IgD-negative memory B cell (primary cell): ENCODE data around the gene TIE1. TPM values are rescaled to one million over a fixed set of nuclear protein-coding genes. Genes with fewer than 3 reads are reported as not detected.
"Not testable (repeated sequence)": the region's sequence is repeated elsewhere in the genome, so short reads cannot be mapped to it uniquely, and the experiment has no call there.

Experiments
- H3K27ac Mint-ChIP-seq, 3 donors: one replicate each; pipeline ENCODE4 v1.8.0; 2020 to 2022; ENCODE audit warnings: mild to moderate bottlenecking in 3 of 3, mixed read lengths in 3 of 3, moderate library complexity in 1 of 3
- H3K27me3 Mint-ChIP-seq: one replicate; pipeline ENCODE4 v1.8.0; 2021; ENCODE audit warnings: mixed read lengths
- H3K36me3 Mint-ChIP-seq: one replicate; pipeline ENCODE4 v1.8.0; 2020; ENCODE audit warnings: mild to moderate bottlenecking, mixed read lengths
- H3K4me1 Mint-ChIP-seq, 3 donors: one replicate each; pipeline ENCODE4 v1.8.0; 2020 to 2022; ENCODE audit warnings: mixed read lengths in 3 of 3, mild to moderate bottlenecking in 1 of 3
- H3K4me3 Mint-ChIP-seq, 4 donors: one replicate each; pipeline ENCODE4 v1.8.0; 2020 to 2022; ENCODE audit warnings: mild to moderate bottlenecking in 4 of 4, mixed read lengths in 4 of 4, moderate library complexity in 3 of 4
- H3K9me3 Mint-ChIP-seq, 3 donors: one replicate each; pipeline ENCODE4 v1.8.0; 2020 to 2021; ENCODE audit warnings: mixed read lengths in 3 of 3, mild to moderate bottlenecking in 1 of 3
- polyA plus RNA-seq: library from polyadenylated mRNA; unstranded; fragments of 300-500 nt; fragmentation: Illumina TruSeq; gene quantifications from one replicate; pipeline ENCODE4 v1.2.3, GENCODE V29; 2021

Gene TIE1
- polyA plus RNA-seq, 1 donor from 2014 or later = not detected

DNA sequence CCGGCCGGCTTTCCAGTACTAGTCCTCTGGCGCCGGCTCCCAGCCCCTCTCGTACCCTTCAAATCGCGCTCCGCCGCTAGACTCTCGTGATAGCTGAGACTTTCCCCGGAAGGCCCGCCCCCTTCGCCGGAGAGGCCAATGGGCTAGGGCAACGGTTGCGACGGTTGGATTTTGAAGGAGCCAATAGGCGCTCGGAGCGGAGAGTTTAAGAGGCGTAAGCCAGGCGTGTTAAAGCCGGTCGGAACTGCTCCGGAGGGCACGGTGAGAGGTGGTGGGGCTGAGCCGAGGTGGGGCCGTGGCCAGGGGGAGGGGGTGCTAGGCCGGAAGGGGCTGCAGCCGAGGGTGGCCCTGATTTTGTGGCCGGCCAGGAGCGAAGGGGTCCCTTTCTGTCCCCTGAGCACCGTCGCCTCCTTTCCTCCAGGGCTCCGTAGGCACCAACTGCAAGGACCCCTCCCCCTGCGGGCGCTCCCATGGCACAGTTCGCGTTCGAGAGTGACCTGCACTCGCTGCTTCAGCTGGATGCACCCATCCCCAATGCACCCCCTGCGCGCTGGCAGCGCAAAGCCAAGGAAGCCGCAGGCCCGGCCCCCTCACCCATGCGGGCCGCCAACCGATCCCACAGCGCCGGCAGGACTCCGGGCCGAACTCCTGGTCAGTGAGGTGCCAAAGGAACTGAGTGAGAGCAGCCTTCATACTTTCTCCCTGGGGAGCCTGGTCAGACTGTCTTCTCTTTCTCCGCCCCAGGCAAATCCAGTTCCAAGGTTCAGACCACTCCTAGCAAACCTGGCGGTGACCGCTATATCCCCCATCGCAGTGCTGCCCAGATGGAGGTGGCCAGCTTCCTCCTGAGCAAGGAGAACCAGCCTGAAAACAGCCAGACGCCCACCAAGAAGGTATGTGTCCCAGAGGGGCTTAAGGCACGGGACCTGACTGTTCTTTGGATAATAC is 58.2 kb downstream of the TIE1 start, which contains the start of gene CDC20:
TSS of gene CDC20 (plus strand) at position 236 of the 948 bp plus-strand sequence. CDS start at position 471, 235 bp downstream.
- Mint-ChIP-seq H3K36me3 (peaks cover 4% of the 10 kb centered on the region), H3K27ac (peak within 1 kb of the TSS; percentile 62 to 91 (median 81)), H3K4me1 (peaks cover 10 to 12% (median 11%) of the 10 kb centered on the region in 3 donors), H3K9me3 (no peaks in the 10 kb centered on the region), H3K4me3 (peak within 1 kb of the TSS; percentile 87 to 97 (median 90)), H3K27me3 (no peaks in the 10 kb centered on the region)

DNA sequence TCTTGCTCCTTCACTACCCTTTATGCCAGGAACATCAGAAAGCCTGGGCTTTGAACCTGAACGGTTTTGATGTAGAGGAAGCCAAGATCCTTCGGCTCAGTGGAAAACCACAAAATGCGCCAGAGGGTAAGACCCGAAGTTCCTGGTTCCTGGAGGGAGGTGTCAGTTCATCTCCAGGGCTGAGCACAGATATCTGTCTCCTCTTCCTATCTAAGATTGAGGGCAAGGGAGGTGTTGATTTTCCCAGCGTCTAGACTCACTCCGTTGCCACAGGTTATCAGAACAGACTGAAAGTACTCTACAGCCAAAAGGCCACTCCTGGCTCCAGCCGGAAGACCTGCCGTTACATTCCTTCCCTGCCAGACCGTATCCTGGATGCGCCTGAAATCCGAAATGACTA is 58.9 kb downstream of the TIE1 start:
- no peaks in the 10 kb centered on the region for H3K9me3 Mint-ChIP-seq
- H3K4me1 Mint-ChIP-seq = peaks cover 10 to 12% (median 11%) of the 10 kb centered on the region in 3 donors
- no peaks in the 10 kb centered on the region for H3K27me3 Mint-ChIP-seq
- peak overlapping the region in 3 of 4 donors; percentile 56 to 93 (median 83) for H3K4me3 Mint-ChIP-seq
- peaks cover 4% of the 10 kb centered on the region for H3K36me3 Mint-ChIP-seq
- peak overlapping the region in 1 of 3 donors; percentile 61 for H3K27ac Mint-ChIP-seq

DNA sequence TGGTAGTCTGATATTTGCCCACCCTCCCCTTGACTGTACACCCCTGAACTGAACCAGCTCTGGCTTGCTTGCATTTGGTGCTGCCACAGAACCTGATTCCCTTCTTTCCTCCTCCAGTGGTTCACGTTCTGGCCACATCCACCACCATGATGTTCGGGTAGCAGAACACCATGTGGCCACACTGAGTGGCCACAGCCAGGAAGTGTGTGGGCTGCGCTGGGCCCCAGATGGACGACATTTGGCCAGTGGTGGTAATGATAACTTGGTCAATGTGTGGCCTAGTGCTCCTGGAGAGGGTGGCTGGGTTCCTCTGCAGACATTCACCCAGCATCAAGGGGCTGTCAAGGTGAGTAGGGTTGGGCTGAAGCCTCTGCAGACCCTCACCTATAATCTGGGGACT is 59.8 kb downstream of the TIE1 start:
- Mint-ChIP-seq H3K27ac (no peak overlapping the region), H3K4me3 (peak overlapping the region in 3 of 4 donors; percentile 54 to 63 (median 59)), H3K4me1 (peaks cover 13 to 15% (median 14%) of the 10 kb centered on the region in 3 donors), H3K9me3 (no peaks in the 10 kb centered on the region), H3K27me3 (no peaks in the 10 kb centered on the region), H3K36me3 (peaks cover 4% of the 10 kb centered on the region)

DNA sequence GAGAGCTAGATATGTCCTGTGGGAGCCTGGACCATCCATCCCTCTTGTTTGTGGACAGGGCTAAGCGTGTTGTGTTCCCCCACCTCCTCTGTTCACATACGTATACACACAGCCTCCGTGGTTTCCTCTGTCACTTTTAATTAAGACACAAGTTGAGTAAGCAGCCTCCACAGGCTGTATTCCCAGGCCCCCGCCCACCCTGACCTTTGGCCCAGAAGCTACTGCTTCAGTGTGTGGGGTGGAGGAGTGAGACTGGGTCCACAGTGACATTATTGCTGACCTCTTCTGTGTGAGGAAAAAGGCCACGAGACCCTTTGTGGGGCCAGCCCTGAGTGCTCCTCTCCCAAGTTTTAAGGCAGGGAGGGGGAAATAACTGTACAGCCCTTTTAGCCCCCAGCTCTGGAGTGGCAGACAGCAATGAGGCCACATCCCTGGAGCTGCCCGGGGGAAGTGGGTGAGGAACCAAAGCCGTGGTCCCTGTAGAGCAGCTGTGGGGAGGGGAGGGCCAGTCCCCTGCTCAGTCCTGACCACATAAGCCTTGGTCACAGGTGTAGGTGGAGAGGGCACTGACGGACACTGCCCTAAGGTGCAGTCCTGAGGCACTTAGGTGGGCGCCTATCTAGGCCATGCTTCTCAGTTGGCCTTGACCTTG is 62.6 kb downstream of the TIE1 start:
- Mint-ChIP-seq H3K4me1 (peaks cover 12 to 17% (median 14%) of the 10 kb centered on the region in 3 donors), H3K27ac (peak overlapping the region in 2 of 3 donors; percentile 47 to 52)

DNA sequence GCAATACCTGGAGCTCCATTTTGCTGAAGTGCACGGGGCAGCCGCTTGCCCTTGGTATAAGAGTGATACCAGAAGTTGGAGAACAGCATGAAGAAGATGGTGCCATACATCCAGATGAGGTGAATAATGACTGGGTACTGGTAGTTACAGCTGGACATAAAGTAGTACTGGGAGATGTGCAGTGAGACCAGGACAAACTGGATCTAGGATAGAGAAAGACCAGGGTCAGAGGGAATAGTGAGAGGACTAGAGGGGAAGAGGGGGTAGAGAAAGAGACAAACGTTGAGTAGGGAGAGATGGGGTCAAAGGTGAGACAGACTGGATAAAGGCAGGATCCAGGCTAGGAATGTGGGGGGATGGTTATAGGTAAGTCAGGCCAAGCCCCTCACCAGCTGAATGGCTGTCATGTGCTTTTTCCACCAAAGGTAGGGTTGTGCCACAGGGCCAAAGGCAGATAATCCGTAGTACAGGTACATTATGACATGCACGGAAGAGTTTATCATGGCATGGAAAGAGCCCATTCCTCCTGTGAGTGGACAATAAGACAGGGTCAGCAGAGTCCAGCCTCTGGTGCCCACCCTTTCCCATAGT is 63.2 kb downstream of the TIE1 start:
- Mint-ChIP-seq H3K9me3 (no peaks in the 10 kb centered on the region), H3K36me3 (no peaks in the 10 kb centered on the region)

More for the DNA sequence above, 62.6 kb downstream of the TIE1 start:
- H3K9me3 Mint-ChIP-seq = no peaks in the 10 kb centered on the region
- H3K4me3 Mint-ChIP-seq = peak overlapping the region in 1 of 4 donors; percentile 68
- H3K27me3 Mint-ChIP-seq = no peaks in the 10 kb centered on the region
- peaks cover under 1% of the 10 kb centered on the region for H3K36me3 Mint-ChIP-seq

DNA sequence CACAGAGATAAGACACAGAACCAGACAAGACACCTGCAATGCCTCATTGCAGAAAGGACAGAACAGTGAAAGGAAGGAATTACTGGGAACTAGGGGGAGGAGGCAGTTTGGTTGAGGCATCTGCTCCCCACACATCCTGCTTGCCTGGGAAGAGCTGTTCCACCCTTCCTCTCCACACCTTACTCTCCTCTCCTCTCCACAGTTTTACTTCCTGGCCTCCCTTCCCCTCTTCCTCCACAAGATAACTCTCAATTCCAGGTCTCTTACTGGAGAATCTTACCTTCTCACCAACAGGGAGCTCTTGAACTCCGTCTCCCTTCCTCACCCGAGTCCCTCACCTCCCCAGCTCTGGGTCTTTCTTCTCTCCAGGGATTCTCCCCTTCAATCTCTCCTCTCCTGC is 64.9 kb downstream of the TIE1 start:
- Mint-ChIP-seq H3K4me1 (peaks cover 14 to 23% (median 16%) of the 10 kb centered on the region in 3 donors), H3K27me3 (no peaks in the 10 kb centered on the region), H3K9me3 (no peaks in the 10 kb centered on the region), H3K36me3 (no peaks in the 10 kb centered on the region), H3K27ac (peak overlapping the region in 2 of 3 donors; percentile 27 to 89), H3K4me3 (peak overlapping the region; percentile 53 to 95 (median 78))

More for the DNA sequence above, 63.2 kb downstream of the TIE1 start:
- no peaks in the 10 kb centered on the region for H3K27me3 Mint-ChIP-seq
- H3K27ac Mint-ChIP-seq = peak overlapping the region in 1 of 3 donors; percentile 52
- H3K4me3 Mint-ChIP-seq = peak overlapping the region in 2 of 4 donors; percentile 68 to 75
- peaks cover 10 to 23% (median 16%) of the 10 kb centered on the region in 3 donors for H3K4me1 Mint-ChIP-seq

DNA sequence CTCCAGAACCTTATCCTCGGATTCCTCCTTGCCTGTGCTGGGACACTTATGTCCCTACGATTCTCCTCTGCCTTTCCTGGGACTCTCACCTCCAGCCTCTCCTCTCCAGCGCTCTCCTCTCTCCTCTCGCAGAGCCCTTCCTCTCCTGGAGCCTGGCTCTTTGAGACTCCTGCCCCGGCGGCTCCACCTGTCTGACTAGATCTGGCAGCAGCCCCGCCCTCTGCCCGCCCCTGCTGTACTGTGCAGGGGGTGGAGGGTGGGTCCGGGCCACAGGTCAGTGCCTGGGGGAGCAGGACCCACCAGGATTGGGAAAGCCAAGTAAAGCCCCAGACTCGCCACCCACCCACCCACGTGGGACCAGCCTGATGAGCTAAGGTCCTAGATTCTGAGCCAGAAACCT is 65.4 kb downstream of the TIE1 start:
- no peaks in the 10 kb centered on the region for H3K36me3 Mint-ChIP-seq
- H3K4me1 Mint-ChIP-seq = peaks cover 19 to 24% (median 21%) of the 10 kb centered on the region in 3 donors
- H3K27me3 Mint-ChIP-seq = no peaks in the 10 kb centered on the region
- no peaks in the 10 kb centered on the region for H3K9me3 Mint-ChIP-seq
- H3K4me3 Mint-ChIP-seq = peak overlapping the region; percentile 88 to 95 (median 93)
- peak overlapping the region in 2 of 3 donors; percentile 87 to 89 for H3K27ac Mint-ChIP-seq

DNA sequence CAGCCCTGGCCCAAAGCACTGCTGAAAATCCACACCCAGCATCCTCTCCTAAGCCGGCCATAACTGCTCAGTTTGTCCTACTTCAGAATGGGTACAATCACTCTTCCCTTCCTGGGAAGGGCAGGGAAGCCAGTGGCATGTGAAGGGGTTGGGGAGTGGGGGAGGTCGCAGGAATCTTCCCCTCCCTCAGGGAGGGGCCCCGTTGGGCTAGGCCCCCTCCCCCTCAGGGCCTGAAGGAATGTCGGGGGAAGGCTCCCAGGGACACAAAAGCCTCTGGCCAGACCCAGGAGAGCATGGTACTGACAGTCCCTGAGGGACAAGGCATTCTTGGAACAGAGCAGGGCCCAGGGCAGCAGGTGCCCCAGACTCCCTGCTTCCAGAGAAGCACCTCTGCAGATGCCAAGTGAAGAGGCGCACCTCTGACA is 65.8 kb downstream of the TIE1 start:
- Mint-ChIP-seq H3K27ac (peak overlapping the region; percentile 87 to 94 (median 89)), H3K4me1 (peaks cover 23 to 24% (median 23%) of the 10 kb centered on the region in 3 donors), H3K36me3 (no peaks in the 10 kb centered on the region), H3K4me3 (peak overlapping the region; percentile 88 to 95 (median 93)), H3K9me3 (no peaks in the 10 kb centered on the region), H3K27me3 (no peaks in the 10 kb centered on the region)

DNA sequence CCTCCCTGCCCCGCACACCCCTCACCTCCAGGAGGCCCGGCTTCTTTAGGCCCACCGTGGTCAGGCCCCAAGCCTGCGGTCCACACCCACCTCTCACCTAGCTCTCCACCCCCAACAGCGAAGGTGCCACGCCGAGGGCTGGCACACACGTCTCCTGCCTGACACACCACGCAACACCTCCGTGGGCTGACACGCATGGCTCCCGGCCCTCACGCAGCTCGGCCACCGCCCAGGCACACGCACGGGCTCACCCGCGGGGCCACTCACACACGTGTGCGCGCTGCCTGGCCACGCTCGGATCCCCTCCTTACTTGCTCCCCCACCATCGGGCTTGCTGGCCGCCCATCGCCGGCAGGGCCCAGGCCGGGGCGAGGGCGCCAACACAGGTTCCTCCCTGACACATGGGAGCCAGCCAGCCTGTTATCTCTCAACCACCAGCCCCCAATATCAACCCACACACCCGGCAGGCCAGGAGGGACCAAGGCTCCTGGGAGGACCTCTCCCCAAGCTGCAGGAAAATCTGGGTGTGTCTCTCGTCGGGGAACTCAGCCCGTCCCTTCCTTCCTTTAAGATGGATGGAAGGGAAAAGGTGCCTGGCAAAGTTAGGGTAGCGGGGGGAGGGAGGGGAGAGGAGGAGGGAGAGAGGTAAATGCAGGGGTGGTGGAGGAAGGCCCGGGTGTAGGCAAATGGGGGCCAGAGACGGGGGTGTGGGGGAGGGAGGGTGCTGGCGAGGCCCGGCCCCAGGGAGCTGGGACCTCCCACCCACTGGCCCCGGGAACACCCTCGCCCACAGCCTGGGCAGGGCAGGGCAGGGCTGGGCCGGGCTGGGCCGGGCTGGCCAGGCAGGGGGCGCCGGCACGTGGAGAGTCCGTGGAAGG is 66.5 kb downstream of the TIE1 start:
- no peaks in the 10 kb centered on the region for H3K36me3 Mint-ChIP-seq
- H3K27me3 Mint-ChIP-seq = no peaks in the 10 kb centered on the region

DNA sequence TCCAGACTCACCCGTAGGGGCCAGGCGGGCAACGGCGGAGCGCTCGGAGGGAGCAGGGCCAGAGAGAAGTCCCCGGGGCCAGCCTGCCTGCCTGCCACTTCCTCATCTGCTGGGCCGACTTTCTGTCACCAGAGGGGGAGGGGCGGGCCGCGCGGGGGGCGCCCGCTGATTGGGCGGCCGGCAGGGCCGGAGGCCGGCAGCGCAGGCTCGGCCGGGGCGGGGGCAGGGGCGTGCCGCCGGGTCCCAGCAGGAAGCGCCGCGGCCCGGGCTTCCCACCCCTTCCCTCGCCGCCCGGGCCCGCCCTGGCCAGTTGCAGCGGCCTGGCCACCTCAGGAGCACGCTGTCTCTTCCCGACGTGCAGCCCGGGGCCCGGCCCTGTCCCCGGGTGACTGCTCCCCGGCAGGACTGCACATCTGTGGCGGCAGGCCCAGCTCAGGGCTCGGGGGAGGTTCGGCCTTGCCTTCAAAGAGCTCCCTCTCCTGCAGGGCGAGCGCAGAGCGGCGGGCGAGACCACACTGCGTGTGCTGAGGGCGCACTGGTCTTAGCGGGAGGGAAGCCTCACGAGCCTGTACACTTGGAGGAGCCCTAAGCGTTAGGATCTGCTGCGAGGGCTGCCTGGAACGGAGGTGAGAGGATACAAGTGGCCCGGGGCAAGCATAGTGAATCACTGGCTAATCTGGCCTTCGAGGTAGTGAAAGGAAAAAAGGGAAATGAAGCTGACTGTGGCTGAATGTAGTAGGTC is 67.3 kb downstream of the TIE1 start, which contains the start of gene ELOVL1:
TSS of gene ELOVL1 (minus strand) at position 108 of the 742 bp plus-strand sequence. CDS start 2,402 bp downstream, outside the sequence.
- peak within 1 kb of the TSS; percentile 88 to 99 (median 93) for H3K4me3 Mint-ChIP-seq
- H3K4me1 Mint-ChIP-seq = peaks cover 23 to 24% (median 24%) of the 10 kb centered on the region in 3 donors
- peak within 1 kb of the TSS; percentile 87 to 94 (median 92) for H3K27ac Mint-ChIP-seq
- no peaks in the 10 kb centered on the region for H3K9me3 Mint-ChIP-seq
- no peaks in the 10 kb centered on the region for H3K27me3 Mint-ChIP-seq
- no peaks in the 10 kb centered on the region for H3K36me3 Mint-ChIP-seq

More for the DNA sequence above, 66.5 kb downstream of the TIE1 start:
- H3K4me1 Mint-ChIP-seq = peaks cover 23 to 24% (median 24%) of the 10 kb centered on the region in 3 donors
- H3K4me3 Mint-ChIP-seq = peak overlapping the region; percentile 88 to 95 (median 93)
- H3K9me3 Mint-ChIP-seq = no peaks in the 10 kb centered on the region
- peak overlapping the region; percentile 87 to 94 (median 89) for H3K27ac Mint-ChIP-seq

DNA sequence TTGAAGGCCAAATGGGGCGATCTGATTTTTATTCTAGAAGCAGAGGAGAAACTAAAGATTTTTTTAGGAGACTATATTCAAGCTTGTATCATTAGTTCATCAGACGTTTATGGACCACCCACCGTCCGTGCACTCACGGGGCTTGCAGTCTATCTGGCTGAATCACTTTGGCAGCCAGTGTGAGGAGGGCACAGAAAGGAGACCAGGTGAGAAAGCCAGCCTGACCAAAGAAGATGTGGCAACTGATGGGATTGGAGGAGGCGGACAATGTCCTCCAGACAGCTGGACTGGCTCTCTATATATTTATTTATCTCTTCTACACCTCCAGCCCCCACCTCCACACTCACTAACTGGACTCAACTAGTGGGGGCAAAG is 67.9 kb downstream of the TIE1 start:
- Mint-ChIP-seq H3K36me3 (no peaks in the 10 kb centered on the region), H3K4me1 (peaks cover 23 to 24% (median 24%) of the 10 kb centered on the region in 3 donors), H3K27ac (peak overlapping the region; percentile 79 to 92 (median 89)), H3K27me3 (no peaks in the 10 kb centered on the region), H3K9me3 (no peaks in the 10 kb centered on the region), H3K4me3 (peak overlapping the region; percentile 87 to 99 (median 92))

DNA sequence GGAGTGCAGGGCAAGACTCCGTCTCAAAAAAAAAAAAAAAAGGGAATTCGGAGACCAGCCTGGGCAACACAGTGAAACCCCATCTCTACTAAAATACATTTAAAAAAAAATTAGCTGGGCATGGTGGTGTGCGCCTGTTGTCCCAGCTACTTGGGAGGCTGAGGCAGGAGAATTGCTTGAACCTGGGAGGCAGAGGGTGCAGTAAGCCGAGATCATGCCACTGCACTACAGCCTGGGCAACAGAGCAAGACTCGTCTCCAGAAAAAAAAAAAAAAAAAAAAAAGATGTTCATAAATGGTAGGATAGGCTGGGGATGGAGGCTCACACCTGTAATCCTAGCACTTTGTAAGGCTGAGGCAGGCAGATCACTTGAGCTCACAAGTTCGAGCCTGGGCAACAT is 69.0 kb downstream of the TIE1 start:
- not testable (repeated sequence) for H3K9me3 Mint-ChIP-seq, H3K27me3 Mint-ChIP-seq, H3K36me3 Mint-ChIP-seq, H3K27ac Mint-ChIP-seq, H3K4me3 Mint-ChIP-seq
- H3K4me1 Mint-ChIP-seq = peaks cover 23 to 24% (median 24%) of the 10 kb centered on the region in 3 donors

DNA sequence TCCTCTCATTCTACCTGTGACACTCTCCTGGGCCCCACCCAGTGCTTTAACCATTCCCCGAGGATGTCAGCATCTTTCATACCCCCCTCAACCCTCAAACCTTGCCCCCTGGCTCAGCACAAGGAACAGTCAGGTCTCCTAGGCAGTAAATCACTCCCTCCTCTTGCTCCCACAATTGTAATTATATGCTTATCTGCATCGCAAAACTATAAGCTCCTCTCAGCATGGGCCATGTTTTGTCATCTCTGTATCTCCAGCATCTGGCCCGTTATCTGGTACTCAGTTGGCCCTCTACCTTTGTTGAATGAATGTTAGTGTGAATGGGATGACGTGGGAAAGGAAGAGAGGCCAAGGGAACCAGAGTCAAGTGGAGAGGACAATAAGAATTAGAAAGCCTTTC is 69.8 kb downstream of the TIE1 start:
- H3K36me3 Mint-ChIP-seq = no peaks in the 10 kb centered on the region
- H3K9me3 Mint-ChIP-seq = no peaks in the 10 kb centered on the region
- H3K4me1 Mint-ChIP-seq = peaks cover 20 to 23% (median 21%) of the 10 kb centered on the region in 3 donors
- peak overlapping the region in 2 of 3 donors; percentile 71 to 78 for H3K27ac Mint-ChIP-seq
- H3K4me3 Mint-ChIP-seq = peak overlapping the region in 2 of 4 donors; percentile 34 to 44
- H3K27me3 Mint-ChIP-seq = no peaks in the 10 kb centered on the region
